COLO668 (cell line): Measurements from ENCODE around the gene ARHGAP15.

Experiments used
- DNase-seq: peaks from one replicate; lab custom pipeline; 2025; ENCODE audit not compliant: unreplicated experiment; lab: John Stamatoyannopoulos, UW

Gene ARHGAP15

GRCh38 chr2:143680885-143681405 is 551.7 kb downstream of the ARHGAP15 start:
- DNase-seq, result no peak

DNA sequence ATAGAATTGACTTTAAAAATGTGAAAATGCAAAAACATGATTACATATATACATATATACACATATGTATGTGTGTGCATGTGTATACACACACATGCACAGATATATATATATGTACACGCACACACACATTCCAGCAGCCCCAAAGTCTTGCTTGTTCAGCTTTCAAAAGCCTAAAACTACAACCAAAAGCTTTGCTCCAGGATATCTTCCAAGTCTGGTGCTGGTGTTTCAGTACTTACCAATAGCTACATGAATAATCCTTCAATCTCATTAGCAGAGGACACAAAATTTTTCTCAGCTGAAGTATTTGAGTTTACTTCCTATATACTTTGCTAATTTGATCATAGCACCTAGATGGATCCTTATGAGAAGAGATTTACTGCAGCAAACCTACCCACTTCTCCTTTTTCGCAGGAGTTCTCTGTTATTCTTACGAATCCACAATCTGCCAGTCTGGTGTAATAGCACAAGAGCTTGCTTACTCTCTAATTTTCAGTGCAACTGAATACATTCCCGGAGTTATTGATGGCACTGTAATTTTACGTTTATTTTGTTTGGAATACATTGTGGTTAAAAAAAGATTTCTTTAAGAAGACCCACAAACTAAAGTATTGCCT is 553.3 kb downstream of the ARHGAP15 start:
- DNase-seq, result no peak

DNA sequence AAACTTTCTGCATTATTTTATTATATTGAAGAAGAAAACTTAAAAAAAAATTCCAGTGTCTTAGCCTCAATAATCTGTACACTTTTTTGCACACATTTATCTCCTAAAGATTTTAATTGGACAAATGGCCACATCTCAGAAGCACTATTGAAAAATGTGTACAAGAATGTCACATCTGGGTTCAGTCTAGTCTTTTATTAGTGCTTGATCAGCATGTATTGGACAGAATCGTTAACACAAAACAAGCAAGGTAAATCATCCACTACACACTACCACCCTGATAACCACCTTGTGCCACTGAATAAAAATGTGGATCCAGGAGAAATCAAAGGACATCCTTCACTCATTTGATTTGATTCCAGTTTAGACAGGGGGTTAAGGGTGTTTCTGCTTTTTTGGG is 554.8 kb downstream of the ARHGAP15 start:
- DNase-seq, result no peak

DNA sequence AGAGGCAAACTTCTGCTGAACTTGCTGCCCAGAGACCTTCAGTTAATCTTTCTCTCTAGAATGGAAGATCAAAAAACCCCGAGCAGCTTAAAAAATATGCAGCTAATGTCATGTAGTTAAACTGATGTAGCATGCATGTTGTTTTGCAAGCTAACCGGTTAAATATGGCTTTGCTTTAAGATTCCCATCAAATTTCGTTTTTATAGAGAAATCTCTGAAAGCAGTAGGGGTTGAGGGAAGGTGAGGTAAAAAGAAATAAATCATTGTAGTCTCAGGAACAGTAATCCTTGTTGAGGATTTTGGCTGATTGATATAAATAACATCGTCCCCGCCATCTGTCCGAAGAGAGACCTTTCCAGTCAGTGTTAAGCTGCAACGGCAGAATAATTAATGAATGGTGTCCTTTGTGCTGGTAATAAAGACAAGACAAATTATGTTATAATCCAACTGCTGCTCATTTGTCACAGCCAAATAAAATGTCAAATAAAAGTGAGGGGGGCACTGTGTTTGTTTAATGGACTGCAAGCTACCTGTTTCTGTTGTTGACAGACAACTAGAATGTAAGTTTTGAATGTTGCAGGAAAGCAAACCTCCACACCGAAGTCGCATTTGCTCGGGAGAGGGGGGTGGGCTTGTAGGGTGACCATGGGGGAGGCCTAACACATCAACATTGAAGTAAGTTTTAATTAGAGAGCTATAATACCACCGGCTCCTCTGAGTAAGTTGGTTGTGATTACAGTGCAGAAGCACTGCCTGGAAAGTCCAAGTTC is 555.5 kb downstream of the ARHGAP15 start:
- DNase-seq, result no peak

- no peak for DNase-seq
These were observed 556.3 kb downstream of the ARHGAP15 start for GRCh38 chr2:143685421-143686078.

- no peak for DNase-seq
These were observed 557.5 kb downstream of the ARHGAP15 start for GRCh38 chr2:143686585-143687164.

DNA sequence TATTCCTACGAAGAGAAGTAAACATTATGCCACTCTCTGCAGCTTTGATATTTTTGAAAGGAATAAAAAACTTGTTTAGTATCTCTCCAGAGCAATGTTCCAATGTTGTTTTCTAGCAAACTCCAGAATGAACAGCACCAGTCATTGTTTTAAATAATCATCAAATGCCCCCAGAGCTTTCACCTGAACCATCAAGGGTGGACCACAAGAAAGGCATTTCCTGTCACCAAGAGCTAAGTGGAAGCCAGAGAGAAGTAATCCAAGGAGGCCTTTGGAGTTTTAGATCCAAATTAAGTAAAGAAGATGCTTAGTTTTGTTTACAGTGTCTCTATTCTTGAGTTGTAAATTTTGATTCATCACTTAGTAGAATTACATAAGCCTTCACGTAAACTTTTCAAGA is 559.0 kb downstream of the ARHGAP15 start:
- DNase-seq, result no peak

DNA sequence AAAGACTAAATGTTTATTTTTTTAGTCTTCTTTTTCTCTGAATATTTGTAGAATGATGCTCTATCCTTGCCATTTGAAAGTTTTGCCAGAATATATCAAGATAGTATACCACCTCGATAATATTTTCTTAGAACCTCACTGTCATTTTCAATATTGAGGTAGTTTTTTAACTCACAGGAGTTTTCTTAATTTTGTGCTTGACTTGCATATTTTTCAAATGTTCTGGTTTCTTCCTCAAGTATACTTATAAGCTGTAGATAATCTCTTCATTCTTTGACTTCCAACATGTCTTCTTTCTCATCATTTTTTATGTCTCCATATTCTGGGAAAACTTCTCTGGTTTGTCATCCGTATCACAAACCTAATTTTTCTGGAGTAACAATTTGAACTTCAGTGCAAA is 559.6 kb downstream of the ARHGAP15 start:
- DNase-seq, result no peak

DNA sequence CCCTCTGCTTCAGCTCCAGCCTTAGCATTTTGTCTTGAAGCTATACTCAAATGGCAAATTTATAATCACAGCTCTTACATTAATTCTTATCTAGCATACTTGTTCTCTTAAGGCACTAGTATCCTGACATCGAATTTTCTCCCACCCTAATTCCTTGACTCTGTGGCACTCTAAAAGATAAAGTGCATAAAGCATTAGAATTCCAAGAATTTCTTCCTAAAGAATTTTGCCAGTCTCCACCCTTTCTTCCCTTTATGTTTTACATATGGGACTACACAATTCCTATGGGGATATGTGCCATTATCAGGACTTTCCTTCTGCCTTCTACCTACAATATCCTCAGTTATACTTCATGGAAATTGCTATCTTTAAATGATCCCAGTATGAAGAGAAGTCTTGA is 560.3 kb downstream of the ARHGAP15 start:
- DNase-seq, result no peak

GRCh38 chr2:143690235-143690634 is 561.0 kb downstream of the ARHGAP15 start:
- no peak for DNase-seq

DNA sequence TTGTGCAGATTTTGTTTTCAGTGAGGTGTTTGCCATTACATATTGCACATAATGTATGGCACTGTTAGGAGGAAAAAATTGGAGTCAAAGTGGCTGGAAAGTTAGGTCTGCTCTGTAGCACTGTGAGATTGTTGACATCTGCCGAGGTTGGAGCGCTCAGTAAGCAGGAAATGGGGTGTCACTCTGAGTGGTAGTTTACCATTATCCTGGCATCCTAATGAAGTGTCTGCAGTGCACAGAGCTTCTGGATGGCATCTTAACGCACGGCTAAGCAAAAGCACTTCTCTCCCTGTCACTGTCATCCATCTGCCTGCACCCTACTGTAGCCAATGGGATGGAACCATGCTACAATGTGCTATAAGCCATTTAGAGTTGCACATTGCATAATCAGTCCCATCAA is 561.9 kb downstream of the ARHGAP15 start:
- DNase-seq, result no peak

DNA sequence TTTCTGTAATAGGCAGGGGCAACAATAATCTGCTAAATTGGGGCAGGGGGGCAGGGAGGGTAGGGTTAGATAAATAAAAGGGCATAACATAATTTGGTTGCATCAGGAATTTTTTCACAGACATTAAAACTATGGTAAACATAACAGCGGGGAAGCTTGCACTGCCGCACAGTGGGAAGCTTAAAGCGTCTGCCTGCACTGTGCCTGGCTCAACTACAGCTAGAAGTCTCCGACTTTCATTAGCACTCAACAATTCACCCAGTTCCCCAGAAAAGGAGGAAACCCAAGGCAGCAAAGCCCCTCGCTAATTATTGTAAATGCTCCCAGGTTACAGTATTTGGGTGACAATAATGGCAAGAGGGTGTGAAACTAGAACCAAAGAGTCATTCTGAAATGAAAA is 562.9 kb downstream of the ARHGAP15 start:
- no peak for DNase-seq

GRCh38 chr2:143692967-143693366 is 563.7 kb downstream of the ARHGAP15 start:
- DNase-seq, result no peak

DNA sequence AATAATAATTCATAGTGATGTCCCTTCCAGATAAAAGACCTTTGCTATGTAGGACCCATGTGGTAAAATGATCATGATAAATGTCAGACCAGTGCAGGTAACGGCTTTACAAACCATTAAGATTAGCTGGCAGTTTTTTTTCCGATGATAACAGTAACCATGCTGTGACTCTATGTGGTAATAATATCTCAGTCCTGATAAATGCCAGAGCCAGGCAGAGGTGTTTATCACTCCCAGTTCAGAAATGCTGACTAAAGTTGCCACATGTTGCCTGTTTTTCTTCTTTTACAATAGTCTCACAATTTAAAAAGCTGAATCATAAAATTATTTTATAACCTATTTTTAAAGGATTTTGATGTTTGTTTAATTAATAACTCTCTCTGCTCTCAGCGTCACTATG is 565.1 kb downstream of the ARHGAP15 start:
- no peak for DNase-seq

GRCh38 chr2:143696651-143697050 is 567.4 kb downstream of the ARHGAP15 start:
- DNase-seq, result no peak

DNA sequence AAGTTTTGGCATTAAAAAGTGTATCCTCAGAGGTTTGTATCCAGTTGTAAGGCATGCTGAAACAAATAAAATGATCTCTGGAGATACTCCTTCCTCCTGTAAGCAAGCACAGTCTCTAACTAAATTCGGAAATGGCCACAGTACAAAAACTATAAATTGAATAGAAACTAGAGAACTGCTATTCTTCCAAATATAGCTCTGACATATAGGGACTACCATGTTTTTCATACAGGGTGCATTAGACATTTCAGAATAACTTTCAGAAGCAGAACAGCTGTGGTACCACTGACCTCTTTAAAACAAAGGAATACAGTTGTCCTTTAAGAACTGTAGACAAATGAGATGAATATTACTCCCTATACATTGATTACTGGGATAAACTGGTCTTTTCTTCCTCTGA is 568.5 kb downstream of the ARHGAP15 start:
- no peak for DNase-seq

GRCh38 chr2:143698352-143698751 is 569.1 kb downstream of the ARHGAP15 start:
- DNase-seq, result no peak

- DNase-seq, result no peak
These were observed 569.8 kb downstream of the ARHGAP15 start for GRCh38 chr2:143698888-143699570.

DNA sequence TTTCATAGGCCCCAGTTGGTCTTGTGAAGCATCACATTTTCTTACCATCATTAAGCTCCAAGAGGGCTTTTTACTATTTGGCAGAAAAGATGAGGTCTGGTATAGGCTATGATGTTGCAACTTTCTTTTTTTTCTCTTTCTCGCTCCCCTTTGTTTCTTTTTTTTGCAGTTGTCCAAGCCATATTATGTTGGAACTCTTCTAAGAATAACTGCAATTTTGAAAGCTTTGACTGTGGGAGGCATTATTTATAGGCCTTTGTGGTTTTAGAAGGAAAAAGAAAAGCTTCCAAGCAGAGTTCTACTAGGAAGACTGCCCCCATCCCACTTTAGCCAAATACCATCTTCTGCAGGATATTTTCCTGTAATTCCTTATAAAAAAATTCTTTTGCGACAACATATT is 571.6 kb downstream of the ARHGAP15 start:
- no peak for DNase-seq

DNA sequence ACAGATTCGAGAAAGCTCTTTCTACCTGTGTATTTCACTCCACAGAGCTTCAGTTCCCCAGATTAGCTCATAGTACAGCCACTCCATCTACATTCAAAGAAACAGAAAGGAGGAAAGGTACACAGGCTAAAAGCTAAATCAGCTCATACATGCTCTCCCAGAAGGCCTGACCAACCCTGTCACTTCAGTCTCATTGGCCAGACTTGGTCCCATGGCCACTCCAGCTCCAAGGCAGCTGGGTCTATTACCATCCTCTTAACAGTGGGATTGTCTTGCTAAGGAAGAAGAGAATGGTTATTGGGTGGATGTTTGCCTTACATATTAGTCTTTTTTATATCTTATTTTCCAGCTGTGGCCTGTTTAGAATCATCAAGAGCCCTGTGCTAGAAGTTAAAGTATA is 572.6 kb downstream of the ARHGAP15 start:
- no peak for DNase-seq

- DNase-seq, result no peak
These were observed 573.7 kb downstream of the ARHGAP15 start for GRCh38 chr2:143702931-143703330.
